Mucosa of descending colon (tissue), 3 donors: Measurements from ENCODE around the gene EVI2B. TPM values are rescaled to one million over a fixed set of nuclear protein-coding genes. Genes with fewer than 3 reads are reported as not detected.

Source experiments
- ATAC-seq: fragments of 200-7000 bp; cut with Tn5 transposase; one replicate; pipeline ENCODE4 v1.9.1; 2020; ENCODE audit warnings: mild to moderate bottlenecking, moderate library complexity
- DNase-seq, 3 donors: peaks; one replicate each; pipeline ENCODE4 v3.0.0-alpha.2; 2020
- H3K36me3 ChIP-seq: fragments of 200-600 bp; one replicate; pipeline ENCODE4 v1.8.0; 2021; ENCODE audit warnings: low read depth, mild to moderate bottlenecking
- H3K4me1 ChIP-seq: fragments of 200-600 bp; one replicate; pipeline ENCODE4 v1.8.0; 2021; ENCODE audit warnings: low read depth, mild to moderate bottlenecking
- H3K4me3 ChIP-seq: fragments of 200-600 bp; one replicate; pipeline ENCODE4 v1.8.0; 2021; ENCODE audit warnings: mild to moderate bottlenecking
- H3K9me3 ChIP-seq: fragments of 200-600 bp; one replicate; pipeline ENCODE4 v1.8.0; 2021; ENCODE audit warnings: mild to moderate bottlenecking
- intact Hi-C, 2 donors: fragments of 100-400 bp; cut with DNase I in 1 of 2; cut with micrococcal nuclease in 1 of 2; formaldehyde crosslinking; loops; one replicate each; pipeline versions ENCODE4 v1.11.0 to v1.11.1; 2022; cut with DNase I, micrococcal nuclease
- total RNA-seq, 3 donors: library from RNA; stranded (reverse); fragmentation: NEBNext Ultra II Directional in 2 of 3; extraction: Animal tissue kit (Norgen Biotek cat#: 25700) in 2 of 3; gene quantifications; one replicate each; pipeline versions ENCODE4 v1.2.1 to v1.2.4, GENCODE V29; 2021 to 2023
- TF ChIP-seq, protein P1 (sequence below): fragments of 200-600 bp; IDR thresholded peaks from one replicate; pipeline ENCODE4 v1.8.0; 2022; ENCODE audit warnings: antibody characterized with exemption, mild to moderate bottlenecking
- donor health status: DM: no; HTN: no; CAD: no; lungs with moderate emphysema.
- donor health status: DM: no; HTN: no; CAD: no.
- donor health status: DM: no; HTN: yes; CAD: no.

Gene EVI2B
- total RNA-seq, 3 donors from 2014 or later, result 3.3 to 9.5 (median 7.8) TPM

DNA sequence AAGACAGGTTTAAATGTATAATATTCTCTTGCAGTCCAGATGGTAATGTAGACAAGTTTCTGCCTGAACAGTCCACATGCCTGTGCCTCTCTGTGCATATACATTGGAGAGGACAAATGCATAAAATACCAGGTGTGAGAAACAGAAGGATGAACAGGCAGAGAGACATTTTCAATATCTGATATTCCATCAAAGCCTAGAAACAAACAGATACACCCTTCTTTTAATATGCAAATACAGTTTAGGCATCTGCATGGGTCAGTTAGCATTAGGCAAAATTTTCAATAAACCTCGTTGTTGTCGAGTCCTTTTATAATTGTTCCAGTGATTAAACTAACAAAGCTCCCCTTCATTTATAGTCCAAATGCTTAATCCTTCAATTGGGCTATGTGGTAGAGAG is 17.7 kb downstream of the EVI2B start:
- H3K4me3 ChIP-seq, result no peak overlapping the region
- no peaks in the 10 kb centered on the region for H3K9me3 ChIP-seq
- DNase-seq, result no peak
- intact Hi-C loops, result no loop called here
- no peaks in the 10 kb centered on the region for H3K4me1 ChIP-seq
- H3K36me3 ChIP-seq, result no peaks in the 10 kb centered on the region
- no peak for ATAC-seq
- TF ChIP-seq, protein P1, sequence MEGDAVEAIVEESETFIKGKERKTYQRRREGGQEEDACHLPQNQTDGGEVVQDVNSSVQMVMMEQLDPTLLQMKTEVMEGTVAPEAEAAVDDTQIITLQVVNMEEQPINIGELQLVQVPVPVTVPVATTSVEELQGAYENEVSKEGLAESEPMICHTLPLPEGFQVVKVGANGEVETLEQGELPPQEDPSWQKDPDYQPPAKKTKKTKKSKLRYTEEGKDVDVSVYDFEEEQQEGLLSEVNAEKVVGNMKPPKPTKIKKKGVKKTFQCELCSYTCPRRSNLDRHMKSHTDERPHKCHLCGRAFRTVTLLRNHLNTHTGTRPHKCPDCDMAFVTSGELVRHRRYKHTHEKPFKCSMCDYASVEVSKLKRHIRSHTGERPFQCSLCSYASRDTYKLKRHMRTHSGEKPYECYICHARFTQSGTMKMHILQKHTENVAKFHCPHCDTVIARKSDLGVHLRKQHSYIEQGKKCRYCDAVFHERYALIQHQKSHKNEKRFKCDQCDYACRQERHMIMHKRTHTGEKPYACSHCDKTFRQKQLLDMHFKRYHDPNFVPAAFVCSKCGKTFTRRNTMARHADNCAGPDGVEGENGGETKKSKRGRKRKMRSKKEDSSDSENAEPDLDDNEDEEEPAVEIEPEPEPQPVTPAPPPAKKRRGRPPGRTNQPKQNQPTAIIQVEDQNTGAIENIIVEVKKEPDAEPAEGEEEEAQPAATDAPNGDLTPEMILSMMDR, result no peak

DNA sequence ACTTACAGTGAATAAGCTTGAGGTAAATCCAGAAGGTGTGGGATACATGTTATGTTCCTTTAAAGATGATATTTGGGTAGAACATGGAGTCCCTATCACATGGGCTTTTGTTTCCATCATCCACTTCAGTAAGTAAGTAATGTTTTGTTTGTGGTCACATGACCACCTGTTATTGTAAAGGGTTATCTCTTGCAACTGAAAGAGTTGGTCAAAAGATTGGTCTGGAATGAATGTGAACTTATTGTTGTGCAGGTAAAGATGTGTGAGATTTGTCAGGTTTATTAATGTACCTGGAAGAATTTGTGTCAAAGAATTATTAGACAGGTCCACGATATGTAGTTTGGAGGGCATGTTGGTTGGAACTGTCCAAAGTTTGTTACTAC is 18.4 kb downstream of the EVI2B start:
- Histone ChIP-seq H3K4me3 (no peak overlapping the region), H3K36me3 (no peaks in the 10 kb centered on the region), H3K9me3 (no peaks in the 10 kb centered on the region), H3K4me1 (no peaks in the 10 kb centered on the region)
- intact Hi-C loops, result no loop called here
- ATAC-seq (no peak), DNase-seq (no peak)
- TF ChIP-seq, protein P1, result no peak

DNA sequence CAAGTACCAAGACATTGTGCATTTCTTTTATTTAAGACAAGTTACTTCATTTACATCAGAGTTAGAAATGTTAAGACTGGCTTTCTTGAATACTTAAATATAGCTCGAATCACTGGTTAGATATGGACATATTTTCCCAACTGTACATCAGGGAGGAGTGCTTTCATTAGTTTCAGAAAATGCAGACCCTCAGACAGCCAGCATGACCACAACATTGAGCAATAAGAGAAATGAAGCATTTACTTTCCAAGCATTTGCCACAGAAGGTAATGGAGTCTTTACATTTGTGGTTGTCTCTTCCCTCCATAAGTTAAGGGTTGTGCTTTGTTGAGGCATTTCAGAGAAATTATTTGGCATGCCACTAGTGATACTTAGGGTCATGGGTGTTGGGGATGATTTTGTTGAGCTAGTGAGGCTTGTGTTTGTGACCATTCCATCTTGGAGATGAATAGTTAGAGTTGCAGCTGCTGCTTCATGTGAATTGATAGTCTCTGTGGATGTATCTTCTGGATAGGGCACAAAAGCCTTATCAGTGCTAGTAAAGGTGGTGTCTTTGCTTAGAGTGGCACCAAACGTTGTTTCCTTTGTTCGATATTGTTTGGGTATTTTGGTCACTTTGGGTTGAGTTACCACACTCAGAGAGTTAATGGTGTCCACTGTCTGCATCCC is 18.9 kb downstream of the EVI2B start:
- DNase-seq (no peak), ATAC-seq (no peak)
- TF ChIP-seq, protein P1, result no peak
- intact Hi-C loops, result no loop called here
- no peak overlapping the region for H3K4me3 ChIP-seq
- no peaks in the 10 kb centered on the region for H3K36me3 ChIP-seq
- H3K4me1 ChIP-seq, result no peaks in the 10 kb centered on the region
- H3K9me3 ChIP-seq, result no peaks in the 10 kb centered on the region

DNA sequence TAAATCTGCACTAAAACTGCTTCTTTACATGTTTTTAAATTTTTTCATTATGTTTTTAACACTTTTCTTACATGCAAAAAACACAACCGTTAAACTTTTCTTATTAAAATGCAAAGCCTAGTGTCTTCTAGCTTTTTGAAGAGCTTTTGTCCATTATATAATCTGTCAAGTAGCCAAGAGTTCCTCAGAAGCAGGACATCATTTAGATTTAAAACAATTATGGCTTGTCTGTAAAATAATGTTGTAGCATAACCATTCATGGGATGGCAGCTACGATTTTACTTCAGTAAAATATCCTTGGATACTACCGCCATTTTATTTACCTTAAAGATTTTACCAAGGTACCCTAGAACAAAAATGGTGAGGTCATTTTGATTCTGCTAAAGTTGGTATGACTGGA is 19.6 kb downstream of the EVI2B start:
- no peak overlapping the region for H3K4me3 ChIP-seq
- TF ChIP-seq, protein P1, result no peak
- no peaks in the 10 kb centered on the region for H3K9me3 ChIP-seq
- no peaks in the 10 kb centered on the region for H3K36me3 ChIP-seq
- DNase-seq (no peak), ATAC-seq (no peak)
- no peaks in the 10 kb centered on the region for H3K4me1 ChIP-seq
- intact Hi-C loops, result no loop called here

DNA sequence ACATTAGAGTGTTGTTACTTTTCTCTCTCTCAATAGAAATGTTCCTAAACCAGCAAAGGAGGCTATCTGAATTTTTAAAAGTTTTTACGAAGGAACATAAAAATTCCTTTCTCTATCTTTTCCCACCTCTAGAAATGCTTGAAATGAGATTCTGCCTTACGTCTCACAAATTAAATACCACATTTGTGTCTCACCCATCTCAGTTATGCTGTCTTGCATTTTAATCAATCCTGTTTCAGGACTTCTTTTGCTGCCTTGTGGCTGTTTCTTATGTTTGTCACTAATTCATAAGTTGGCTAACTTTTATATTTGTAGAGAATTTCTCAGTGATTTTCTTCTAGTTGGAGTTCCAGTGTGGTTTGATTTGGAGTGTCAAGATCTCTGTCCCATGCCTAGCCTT is 20.3 kb downstream of the EVI2B start:
- Histone ChIP-seq H3K36me3 (no peaks in the 10 kb centered on the region), H3K4me1 (no peaks in the 10 kb centered on the region), H3K9me3 (no peaks in the 10 kb centered on the region), H3K4me3 (no peak overlapping the region)
- ATAC-seq, result no peak
- DNase-seq, result no peak
- TF ChIP-seq, protein P1, result no peak
- intact Hi-C loops, result no loop called here

DNA sequence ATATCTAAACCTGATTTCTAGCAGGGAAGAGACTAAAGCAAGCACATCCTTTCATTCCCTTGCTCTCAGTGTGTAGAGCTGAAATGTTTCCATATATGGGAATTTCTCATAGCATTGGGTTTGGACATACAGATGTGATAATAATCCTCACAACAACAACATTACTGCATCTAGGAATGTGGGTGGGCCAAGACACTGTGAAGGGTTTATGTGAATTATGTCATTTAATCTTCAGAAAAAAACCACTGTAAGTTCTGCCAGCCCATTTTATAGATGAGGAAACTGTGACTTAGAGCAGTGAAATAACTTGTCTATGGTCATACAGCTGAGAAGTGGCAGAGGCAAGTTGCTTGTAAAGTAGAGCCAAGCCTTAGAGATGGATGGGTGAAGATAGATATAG is 22.0 kb downstream of the EVI2B start:
- Histone ChIP-seq H3K4me3 (no peak overlapping the region), H3K4me1 (no peaks in the 10 kb centered on the region), H3K9me3 (no peaks in the 10 kb centered on the region), H3K36me3 (no peaks in the 10 kb centered on the region)
- TF ChIP-seq, protein P1, result no peak
- intact Hi-C loops, result no loop called here
- ATAC-seq (no peak), DNase-seq (no peak)
